HepG2 (cell line): ENCODE data around the gene TGFB2. TPM values are rescaled to one million over a fixed set of nuclear protein-coding genes. Genes with fewer than 3 reads are reported as not detected.

Experiments used
- ATM ChIP-seq: fragments of 450-650 bp; IDR thresholded peaks from 2 replicates; pipeline ENCODE4 v1.7.1; 2017; ENCODE audit warnings: mild to moderate bottlenecking, borderline replicate concordance
- DZIP1 ChIP-seq: sonication (generic); formaldehyde crosslinking; IDR thresholded peaks from 2 replicates; pipeline ENCODE4 v1.5.0; 2020; ENCODE audit warnings: mild to moderate bottlenecking, missing genetic modification reagents
- FOXP1 ChIP-seq, 2 experiments: fragments of 450-650 bp in 1 of 2; IDR thresholded peaks; 2 replicates each; pipeline ENCODE4 v1.6.1; 2017 to 2018; ENCODE audit warnings: antibody characterized with exemption in 1 of 2
- FOXP4 ChIP-seq: sonication (generic); formaldehyde crosslinking; IDR thresholded peaks from 2 replicates; pipeline ENCODE4 v1.4.0; 2020; ENCODE audit warnings: missing genetic modification reagents
- NR2F2 ChIP-seq: IDR thresholded peaks from 2 replicates; pipeline ENCODE4 v1.6.1; 2012; ENCODE audit warnings: low read depth, inconsistent platforms, borderline replicate concordance
- RAD21 ChIP-seq: fragments of 450-650 bp; formaldehyde crosslinking; IDR thresholded peaks from 2 replicates; pipeline ENCODE4 v1.5.0; 2020; ENCODE audit warnings: mild to moderate bottlenecking
- SYNCRIP ChIP-seq: fragments of 200-400 bp; formaldehyde crosslinking; IDR thresholded peaks from 2 replicates; pipeline ENCODE4 v1.6.1; 2018; ENCODE audit warnings: mild to moderate bottlenecking, low read depth, low read length; ENCODE audit not compliant: insufficient read depth
- TRIM22 ChIP-seq: fragments of 450-650 bp; IDR thresholded peaks from 2 replicates; pipeline ENCODE4 v1.6.1; 2017
- ZHX1 ChIP-seq: sonication (generic); formaldehyde crosslinking; IDR thresholded peaks from 2 replicates; pipeline ENCODE4 v1.8.1; 2022; ENCODE audit warnings: low read depth, mild to moderate bottlenecking, missing genetic modification reagents
- ZNF33B ChIP-seq: sonication (generic); formaldehyde crosslinking; IDR thresholded peaks from 2 replicates; pipeline ENCODE4 v1.5.1; 2020; ENCODE audit warnings: mild to moderate bottlenecking, missing genetic modification reagents
- ZNF460 ChIP-seq: sonication (generic); formaldehyde crosslinking; IDR thresholded peaks from 2 replicates; pipeline ENCODE4 v1.5.1; 2020; ENCODE audit warnings: missing genetic modification reagents, mild to moderate bottlenecking, borderline replicate concordance
- ZNF512B ChIP-seq: sonication (generic); formaldehyde crosslinking; IDR thresholded peaks from 2 replicates; pipeline ENCODE4 v1.5.1; 2020; ENCODE audit warnings: missing genetic modification reagents, mild to moderate bottlenecking, borderline replicate concordance
- ZNF598 ChIP-seq: sonication (generic); formaldehyde crosslinking; IDR thresholded peaks from 2 replicates; pipeline ENCODE4 v1.5.1; 2020; ENCODE audit warnings: mild to moderate bottlenecking, missing genetic modification reagents, borderline replicate concordance
- ZNF652 ChIP-seq: IDR thresholded peaks from 2 replicates; pipeline ENCODE4 v1.6.1; 2016; ENCODE audit warnings: low read depth, borderline replicate concordance
- ZNF781 ChIP-seq: sonication (generic); formaldehyde crosslinking; IDR thresholded peaks from 2 replicates; pipeline ENCODE4 v1.5.1; 2020; ENCODE audit warnings: borderline replicate concordance, mild to moderate bottlenecking, missing genetic modification reagents; ENCODE audit errors: not compliant biosample characterization
- polyA plus RNA-seq, 8 experiments: library from polyadenylated mRNA; depleted of rRNA in 3 of 8; stranded (reverse) in 7 of 8; unstranded in 1 of 8; fragments of >200 nt; fragmentation: Illumina TruSeq in 4 of 8; extraction: Trizol in 4 of 8; gene quantifications; 2 replicates each; pipeline versions ENCODE4 v1.2.1 to v1.2.3, GENCODE V29; 2011 to 2016; ENCODE audit warnings: low read depth in 4 of 8, missing spikeins in 1 of 8, mixed read lengths in 1 of 8; ENCODE audit not compliant: insufficient read depth in 1 of 8
- total RNA-seq, 5 experiments: library from RNA; depleted of rRNA; stranded (reverse); fragments of >200 nt; fragmentation: Illumina TruSeq; extraction: Trizol; gene quantifications; 2 replicates each; pipeline ENCODE4 v1.2.3, GENCODE V29; 2016; ENCODE audit warnings: low read depth in 1 of 5

The TGFB2 gene
- total and polyA plus RNA-seq, 2 of the 13 experiments (the other 11 are each of a cell fraction or from before 2014, with no cell fraction given) = 0.07 TPM; not detected in 1

GRCh38 chr1:218380125-218380977, 35.2 kb downstream of the TGFB2 start (continued):
- TF ChIP-seq ZNF512B = no peak
- TF ChIP-seq DZIP1 = no peak
- no peak for TF ChIP-seq SYNCRIP
- TF ChIP-seq ZNF33B (CRISPR knock-in tag) = no peak
- no peak for TF ChIP-seq ATM
- TF ChIP-seq ZNF598 = no peak
- TF ChIP-seq FOXP1 (IDR thresholded peaks at IDR 0.05) = no peak
- TF ChIP-seq FOXP1 (CRISPR knock-in tag; IDR thresholded peaks at IDR 0.05) = 0 out of 2 replicates have a peak, but pooled peaks have one; percentile 12
- no peak for TF ChIP-seq ZNF460
- no peak for TF ChIP-seq TRIM22
- no peak for TF ChIP-seq ZHX1 (CRISPR knock-in tag)
- no peak for TF ChIP-seq RAD21 (CRISPR knock-in tag)
- TF ChIP-seq NR2F2 = no peak
- TF ChIP-seq ZNF652 (CRISPR knock-in tag) = no peak
- TF ChIP-seq ZNF781 (CRISPR knock-in tag) = no peak
- TF ChIP-seq FOXP4 (CRISPR knock-in tag) = peak; percentile 23; the same call in 1 of the 2 replicates
